ENCODE results near the gene MTSS2. TPM values are rescaled to one million over a fixed set of nuclear protein-coding genes. Genes with fewer than 3 reads are reported as not detected.

The MTSS2 gene
- total and polyA plus RNA-seq, 4 experiments from 2014 or later, result 1.8 to 1.9 TPM; not detected in 2

DNA sequence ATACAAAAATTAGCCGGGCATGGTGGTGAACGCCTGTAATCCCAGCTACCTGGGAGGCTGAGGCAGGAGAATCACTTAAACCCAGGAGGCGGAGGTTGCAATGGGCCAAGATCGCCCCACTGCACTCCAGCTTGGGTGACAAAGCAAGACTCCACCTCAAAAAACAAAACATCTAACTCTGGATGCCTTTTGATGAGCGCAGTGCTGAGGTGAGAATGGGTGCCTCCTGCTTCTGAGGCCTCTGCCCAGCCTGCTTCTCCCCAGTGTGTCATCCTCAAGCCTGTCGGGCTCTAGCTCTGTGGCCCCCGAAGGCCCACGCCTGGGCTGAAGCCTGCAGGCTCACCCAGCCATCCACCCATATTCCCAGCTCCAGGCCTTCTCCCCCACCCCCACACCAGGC lies 10.5 kb upstream of the MTSS2 start:
- Mint-ChIP-seq H3K27ac (no peak overlapping the region), H3K4me3 (no peak overlapping the region), H3K27me3 (no peaks in the 10 kb centered on the region), H3K36me3 (peaks cover 6 to 21% of the 10 kb centered on the region in 2 donors), H3K9me3 (no peaks in the 10 kb centered on the region), H3K4me1 (peaks cover 0 to 5% (median 2%) of the 10 kb centered on the region in 4 donors)
- no peak overlapping the region for H3K4me3 ChIP-seq (ENCODE audit: low read length in 2 of 2)
- no peaks in the 10 kb centered on the region for H3K27me3 ChIP-seq (ENCODE audit: insufficient read depth, low read length)
- H3K9me3 ChIP-seq (ENCODE audit: control insufficient read depth in 1 of 2, low read length in 2 of 2), result no peaks in the 10 kb centered on the region
- CTCF ChIA-PET (ENCODE audit: partially characterized antibody), result no interaction called here
- no peaks in the 10 kb centered on the region for H3K36me3 ChIP-seq (ENCODE audit: insufficient read depth, low read length)
- intact Hi-C loops (cut with micrococcal nuclease), result no loop called here
- H3K27ac ChIP-seq (ENCODE audit: low read depth, low read length), result no peak overlapping the region
- POLR2A ChIA-PET (ENCODE audit: partially characterized antibody), result no interaction called here
- no peak for DNase-seq
- no peaks in the 10 kb centered on the region for H3K4me1 ChIP-seq (ENCODE audit: insufficient read depth, low read length)

DNA sequence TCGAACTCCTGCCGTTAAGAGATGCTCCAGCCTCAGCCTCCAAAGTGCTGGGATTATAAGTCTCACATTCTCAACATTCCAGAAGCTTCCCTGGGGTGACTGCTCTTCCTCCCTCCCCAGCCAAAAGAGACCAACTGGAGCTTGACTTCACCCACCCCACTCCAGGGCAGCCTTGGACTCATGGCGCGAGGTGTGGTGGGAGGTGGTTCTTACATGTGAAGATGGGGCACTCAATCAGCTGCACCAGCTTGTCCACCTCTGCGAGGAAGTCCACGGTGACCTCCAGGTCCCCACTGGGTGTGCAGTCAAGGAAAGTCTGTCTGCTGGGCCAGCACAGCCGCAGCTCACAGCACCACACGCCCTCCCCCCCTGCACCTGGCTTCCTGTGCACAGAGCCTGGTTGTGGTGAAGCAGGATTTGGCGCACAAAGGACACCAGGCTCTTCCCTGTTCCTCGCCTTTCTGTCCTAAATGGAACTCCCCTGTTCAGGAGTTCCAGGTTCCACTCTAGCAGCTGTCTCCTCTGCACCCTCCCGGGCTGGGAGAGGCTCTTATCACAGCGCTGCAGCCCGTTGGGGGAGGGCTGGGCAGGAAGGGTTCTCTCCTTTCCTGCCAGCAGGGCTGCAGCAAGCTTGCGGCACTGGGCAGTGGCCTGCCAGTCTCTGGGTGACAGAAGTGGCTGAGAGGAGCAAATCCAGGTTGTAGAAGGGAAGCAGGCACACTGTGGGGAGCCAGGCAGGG lies 9.6 kb upstream of the MTSS2 start:
- no peak overlapping the region for H3K4me3 ChIP-seq (ENCODE audit: low read length in 2 of 2)
- Mint-ChIP-seq H3K4me1 (peaks cover 0 to 5% (median 2%) of the 10 kb centered on the region in 4 donors), H3K27me3 (no peaks in the 10 kb centered on the region), H3K4me3 (peak overlapping the region in 2 of 8 donors; percentile 17 to 25), H3K9me3 (no peaks in the 10 kb centered on the region), H3K36me3 (peaks cover 6 to 19% of the 10 kb centered on the region in 2 donors), H3K27ac (peak overlapping the region in 2 of 7 donors; percentile 76 to 81)
- no peaks in the 10 kb centered on the region for H3K4me1 ChIP-seq (ENCODE audit: insufficient read depth, low read length)
- H3K36me3 ChIP-seq (ENCODE audit: insufficient read depth, low read length), result no peaks in the 10 kb centered on the region
- no peaks in the 10 kb centered on the region for H3K27me3 ChIP-seq (ENCODE audit: insufficient read depth, low read length)
- intact Hi-C loops (cut with micrococcal nuclease), result no loop called here
- H3K9me3 ChIP-seq (ENCODE audit: control insufficient read depth in 1 of 2, low read length in 2 of 2), result no peaks in the 10 kb centered on the region
- ChIA-PET CTCF (ENCODE audit: partially characterized antibody) (no interaction called here), POLR2A (ENCODE audit: partially characterized antibody) (no interaction called here)
- DNase-seq, result no peak
- H3K27ac ChIP-seq (ENCODE audit: low read depth, low read length), result no peak overlapping the region

DNA sequence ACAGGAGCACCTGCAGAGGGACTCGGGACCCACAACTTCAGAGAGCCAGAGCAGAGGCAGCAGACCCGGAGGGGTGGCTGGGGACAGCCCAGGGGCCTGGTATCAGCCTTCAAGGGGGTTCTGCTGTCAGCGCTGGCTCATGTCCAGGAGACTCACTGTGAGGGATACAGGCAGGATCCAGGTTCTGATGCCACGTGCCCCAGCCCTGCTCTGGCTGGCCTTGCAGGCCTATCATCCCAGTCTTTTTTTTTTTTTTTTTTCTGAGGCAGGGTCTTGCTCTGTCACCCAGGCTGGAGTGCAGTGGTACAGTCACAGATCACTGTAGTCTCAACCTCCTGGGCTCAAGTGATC lies 9.0 kb upstream of the MTSS2 start:
- no peak overlapping the region for H3K27ac ChIP-seq (ENCODE audit: low read depth, low read length)
- peaks cover 6 to 18% of the 10 kb centered on the region in 2 donors for H3K36me3 Mint-ChIP-seq
- ChIA-PET CTCF (ENCODE audit: partially characterized antibody) (no interaction called here), POLR2A (ENCODE audit: partially characterized antibody) (no interaction called here)
- H3K27me3 ChIP-seq (ENCODE audit: insufficient read depth, low read length), result no peaks in the 10 kb centered on the region
- no peak overlapping the region for H3K4me3 Mint-ChIP-seq
- intact Hi-C loops (cut with micrococcal nuclease), result no loop called here
- H3K4me3 ChIP-seq (ENCODE audit: low read length in 2 of 2), result no peak overlapping the region
- H3K27me3 Mint-ChIP-seq, result no peaks in the 10 kb centered on the region
- no peaks in the 10 kb centered on the region for H3K9me3 ChIP-seq (ENCODE audit: control insufficient read depth in 1 of 2, low read length in 2 of 2)
- H3K36me3 ChIP-seq (ENCODE audit: insufficient read depth, low read length), result no peaks in the 10 kb centered on the region
- H3K9me3 Mint-ChIP-seq, result no peaks in the 10 kb centered on the region
- DNase-seq, result no peak
- no peak overlapping the region for H3K27ac Mint-ChIP-seq
- no peaks in the 10 kb centered on the region for H3K4me1 ChIP-seq (ENCODE audit: insufficient read depth, low read length)
- peaks cover 0 to 5% (median 2%) of the 10 kb centered on the region in 4 donors for H3K4me1 Mint-ChIP-seq

DNA sequence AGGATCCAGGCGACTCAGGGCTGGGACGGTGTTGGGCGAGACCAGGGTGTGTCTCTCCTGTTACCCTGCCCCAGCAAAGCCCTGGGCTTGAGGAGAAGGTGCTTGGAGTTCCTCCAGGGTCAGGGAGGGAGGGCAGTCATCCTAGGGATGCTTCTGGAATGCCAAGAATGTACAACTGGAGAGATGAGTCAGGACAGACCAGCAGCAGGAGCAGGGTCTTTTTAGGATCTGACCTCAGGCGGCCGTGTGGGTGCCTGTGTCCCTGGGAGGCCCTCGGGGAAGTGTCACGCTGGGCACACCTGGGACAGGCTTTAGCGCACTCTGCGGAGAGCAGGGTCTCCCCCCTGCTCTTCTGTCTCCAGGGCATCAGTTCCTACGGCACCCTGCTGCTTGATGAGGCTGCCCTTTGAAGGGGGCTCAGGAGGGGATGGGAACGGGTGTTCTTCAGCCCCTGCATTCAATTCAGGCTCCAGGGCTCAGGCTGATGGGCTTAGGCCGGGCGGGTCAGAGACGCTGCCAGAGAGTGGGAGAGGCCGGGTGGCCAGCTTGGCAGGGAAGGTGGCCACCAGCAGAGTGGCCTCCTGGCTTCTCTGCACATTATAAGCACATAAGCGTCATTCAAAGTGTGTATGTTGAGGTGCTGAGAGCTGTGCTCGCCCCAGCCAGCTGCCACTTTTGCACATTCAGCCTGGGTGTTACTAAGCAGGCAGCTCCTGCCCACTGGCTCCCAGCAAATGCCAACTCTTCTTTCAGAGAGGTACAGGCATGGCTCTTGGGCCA lies 8.4 kb upstream of the MTSS2 start:
- no peaks in the 10 kb centered on the region for H3K4me1 ChIP-seq (ENCODE audit: insufficient read depth, low read length)
- no peak overlapping the region for H3K27ac ChIP-seq (ENCODE audit: low read depth, low read length)
- no peak for DNase-seq
- H3K9me3 ChIP-seq (ENCODE audit: control insufficient read depth in 1 of 2, low read length in 2 of 2), result no peaks in the 10 kb centered on the region
- intact Hi-C loops (cut with micrococcal nuclease), result no loop called here
- Mint-ChIP-seq H3K36me3 (peaks cover 4 to 15% of the 10 kb centered on the region in 2 donors), H3K4me1 (peaks cover 0 to 4% (median 2%) of the 10 kb centered on the region in 4 donors), H3K9me3 (no peaks in the 10 kb centered on the region), H3K27ac (no peak overlapping the region), H3K27me3 (no peaks in the 10 kb centered on the region), H3K4me3 (no peak overlapping the region)
- CTCF ChIA-PET (ENCODE audit: partially characterized antibody), result no interaction called here
- no peaks in the 10 kb centered on the region for H3K27me3 ChIP-seq (ENCODE audit: insufficient read depth, low read length)
- H3K4me3 ChIP-seq (ENCODE audit: low read length in 2 of 2), result no peak overlapping the region
- POLR2A ChIA-PET (ENCODE audit: partially characterized antibody), result no interaction called here
- no peaks in the 10 kb centered on the region for H3K36me3 ChIP-seq (ENCODE audit: insufficient read depth, low read length)

DNA sequence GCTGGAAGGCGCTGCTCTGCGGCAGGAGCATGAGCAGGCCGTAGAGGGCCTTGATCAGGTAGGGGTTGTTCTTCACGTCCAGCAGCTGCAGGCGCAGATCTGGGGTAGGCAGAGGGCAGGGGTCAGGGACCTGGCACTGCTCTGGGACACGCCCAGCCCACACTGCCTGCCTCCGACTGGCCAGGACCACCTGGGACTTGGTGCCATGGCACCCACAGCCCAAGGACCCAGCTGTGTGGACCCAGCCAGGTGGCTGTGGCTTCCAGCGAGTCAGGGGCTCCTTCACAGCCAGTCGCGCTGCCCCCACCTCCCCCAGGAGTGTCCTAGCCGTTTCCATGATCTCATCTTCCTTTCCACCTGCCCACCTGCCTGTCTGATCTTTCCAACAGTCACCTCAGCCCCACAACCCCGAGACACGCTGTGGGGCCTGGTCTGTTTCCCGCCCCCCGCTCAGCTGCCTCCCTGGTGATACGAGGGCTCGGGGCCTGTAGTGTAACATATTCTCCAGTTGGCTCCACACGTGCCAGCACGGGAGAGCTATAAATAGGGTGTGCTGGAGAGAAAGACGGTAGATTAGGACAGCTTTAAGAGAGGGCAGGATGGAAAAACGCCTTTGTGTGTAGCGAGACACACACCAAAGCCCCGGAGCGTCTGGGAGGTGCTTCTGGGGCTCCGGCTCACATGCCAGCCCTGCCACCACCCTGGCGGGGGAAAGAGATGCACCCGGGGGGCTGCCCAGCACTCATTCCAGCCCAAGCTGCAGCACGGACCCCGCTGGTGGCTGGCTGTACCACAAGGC lies 7.2 kb upstream of the MTSS2 start:
- Histone ChIP-seq H3K4me1 (ENCODE audit: insufficient read depth, low read length) (no peaks in the 10 kb centered on the region), H3K4me3 (ENCODE audit: low read length in 2 of 2) (no peak overlapping the region), H3K27me3 (ENCODE audit: insufficient read depth, low read length) (no peaks in the 10 kb centered on the region), H3K27ac (ENCODE audit: low read depth, low read length) (no peak overlapping the region), H3K36me3 (ENCODE audit: insufficient read depth, low read length) (no peaks in the 10 kb centered on the region), H3K9me3 (ENCODE audit: control insufficient read depth in 1 of 2, low read length in 2 of 2) (no peaks in the 10 kb centered on the region)
- no peak for DNase-seq
- Mint-ChIP-seq H3K4me1 (peaks cover 0 to 4% (median 0%) of the 10 kb centered on the region in 4 donors), H3K36me3 (peaks cover 0 to 12% of the 10 kb centered on the region in 2 donors), H3K9me3 (no peaks in the 10 kb centered on the region), H3K27me3 (no peaks in the 10 kb centered on the region), H3K27ac (peak overlapping the region in 1 of 7 donors; percentile 4), H3K4me3 (no peak overlapping the region)
- ChIA-PET CTCF (ENCODE audit: partially characterized antibody) (no interaction called here), POLR2A (ENCODE audit: partially characterized antibody) (no interaction called here)
- intact Hi-C loops (cut with micrococcal nuclease), result no loop called here

DNA sequence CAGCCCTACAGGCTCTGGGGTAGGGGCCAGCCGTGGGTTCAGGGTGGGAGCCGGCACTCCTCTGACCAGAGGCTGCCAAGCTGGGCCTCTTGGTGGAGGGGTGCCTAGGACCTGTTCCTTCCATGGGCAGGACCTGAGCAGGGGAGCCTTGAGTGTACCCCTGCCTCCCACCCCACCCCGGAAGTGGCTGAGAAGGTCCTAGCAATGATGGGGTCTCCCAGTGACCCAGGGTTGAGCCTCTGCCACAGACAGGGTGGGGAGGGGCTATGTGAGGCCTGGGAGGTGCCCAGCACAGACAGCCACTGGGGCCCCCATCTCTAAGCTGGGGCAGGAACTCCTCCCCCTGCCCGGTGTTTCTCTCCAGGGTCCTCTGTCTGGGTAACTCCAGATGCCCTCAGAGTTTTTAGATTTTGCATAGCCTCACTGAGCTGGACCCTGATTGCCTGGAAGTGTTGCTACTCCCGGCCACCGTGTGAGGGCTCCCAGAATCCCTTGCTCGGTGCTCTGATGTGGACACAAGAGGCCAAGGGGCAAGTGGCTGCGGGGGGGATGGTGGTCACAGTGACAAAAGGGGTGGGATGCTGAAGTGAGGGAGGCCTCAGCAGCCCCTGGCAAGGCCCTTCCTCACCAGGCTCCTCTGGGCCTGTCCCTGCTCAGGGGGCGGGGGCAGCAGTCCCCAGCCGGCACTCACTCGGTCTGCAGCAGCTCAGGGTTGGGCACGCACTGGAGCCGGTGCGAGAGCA lies 6.4 kb upstream of the MTSS2 start:
- H3K27me3 Mint-ChIP-seq, result peaks cover 0 to 2% of the 10 kb centered on the region in 2 donors
- no peaks in the 10 kb centered on the region for H3K9me3 Mint-ChIP-seq
- CTCF ChIA-PET (ENCODE audit: partially characterized antibody), result no interaction called here
- no peaks in the 10 kb centered on the region for H3K9me3 ChIP-seq (ENCODE audit: control insufficient read depth in 1 of 2, low read length in 2 of 2)
- DNase-seq, result no peak
- POLR2A ChIA-PET (ENCODE audit: partially characterized antibody), result no interaction called here
- no peak overlapping the region for H3K4me3 Mint-ChIP-seq
- H3K4me1 Mint-ChIP-seq, result peaks cover 0 to 4% (median under 1%) of the 10 kb centered on the region in 4 donors
- no peaks in the 10 kb centered on the region for H3K36me3 ChIP-seq (ENCODE audit: insufficient read depth, low read length)
- H3K36me3 Mint-ChIP-seq, result peaks cover 0 to 12% of the 10 kb centered on the region in 2 donors
- no peak overlapping the region for H3K4me3 ChIP-seq (ENCODE audit: low read length in 2 of 2)
- H3K27ac Mint-ChIP-seq, result no peak overlapping the region
- H3K27ac ChIP-seq (ENCODE audit: low read depth, low read length), result no peak overlapping the region
- H3K27me3 ChIP-seq (ENCODE audit: insufficient read depth, low read length), result no peaks in the 10 kb centered on the region
- no peaks in the 10 kb centered on the region for H3K4me1 ChIP-seq (ENCODE audit: insufficient read depth, low read length)
- intact Hi-C loops (cut with micrococcal nuclease), result no loop called here

Data from CD4-positive, alpha-beta memory T cell (primary cell).